Measurements from ENCODE around the gene REXO1. TPM values are rescaled to one million over a fixed set of nuclear protein-coding genes. Genes with fewer than 3 reads are reported as not detected.

REXO1 gene
- total RNA-seq, 2 donors from 2014 or later: 18.2 to 24.5 TPM

- Histone ChIP-seq H3K4me1 (ENCODE audit: control insufficient read depth in 1 of 2, low read depth in 2 of 2) (no peaks in the 10 kb centered on the region), H3K36me3 (no peaks in the 10 kb centered on the region), H3K4me3 (no peak overlapping the region), H3K27ac (no peak overlapping the region), H3K9me3 (peaks cover 7% of the 10 kb centered on the region), H3K27me3 (replicated peaks; ENCODE audit: insufficient read depth) (peaks cover 9% of the 10 kb centered on the region)
- DNase-seq (ENCODE audit: low spot score) (no peak), ATAC-seq (ENCODE audit: insufficient number of reproducible peaks, low FRiP score, low read depth) (no peak)
- no peak for TF ChIP-seq CTCF (IDR thresholded peaks at IDR 0.05)
Observed at GRCh38 chr19:1783874-1784273, 64.4 kb downstream of the REXO1 start.

DNA sequence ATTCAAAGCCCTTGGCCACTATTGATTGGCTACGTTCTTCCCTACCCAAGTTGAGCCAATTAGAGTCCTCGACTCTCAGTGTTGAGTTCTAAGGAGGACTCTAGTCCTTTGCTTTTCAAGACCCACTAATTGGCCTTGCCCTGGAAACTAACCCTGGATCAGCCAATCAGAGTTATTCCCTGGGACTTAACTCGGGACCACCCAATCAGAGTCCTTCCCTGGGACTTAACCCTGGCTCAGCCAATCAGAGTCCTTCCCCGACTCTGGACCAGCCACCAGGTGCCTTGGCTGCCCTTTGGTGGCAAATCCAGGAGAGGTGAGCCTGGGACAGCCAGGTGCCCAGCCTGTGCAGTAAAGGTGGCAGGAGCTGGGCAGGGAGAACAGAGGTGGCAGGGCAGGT lies 64.9 kb downstream of the REXO1 start:
- H3K9me3 ChIP-seq: peaks cover 7% of the 10 kb centered on the region
- peaks cover 9% of the 10 kb centered on the region for H3K27me3 ChIP-seq (replicated peaks; ENCODE audit: insufficient read depth)
- DNase-seq (ENCODE audit: low spot score): no peak
- no peak for ATAC-seq (ENCODE audit: insufficient number of reproducible peaks, low FRiP score, low read depth)
- no peaks in the 10 kb centered on the region for H3K36me3 ChIP-seq
- H3K4me1 ChIP-seq (ENCODE audit: control insufficient read depth in 1 of 2, low read depth in 2 of 2): no peaks in the 10 kb centered on the region
- TF ChIP-seq CTCF (IDR thresholded peaks at IDR 0.05): no peak
- H3K27ac ChIP-seq: no peak overlapping the region
- no peak overlapping the region for H3K4me3 ChIP-seq

DNA sequence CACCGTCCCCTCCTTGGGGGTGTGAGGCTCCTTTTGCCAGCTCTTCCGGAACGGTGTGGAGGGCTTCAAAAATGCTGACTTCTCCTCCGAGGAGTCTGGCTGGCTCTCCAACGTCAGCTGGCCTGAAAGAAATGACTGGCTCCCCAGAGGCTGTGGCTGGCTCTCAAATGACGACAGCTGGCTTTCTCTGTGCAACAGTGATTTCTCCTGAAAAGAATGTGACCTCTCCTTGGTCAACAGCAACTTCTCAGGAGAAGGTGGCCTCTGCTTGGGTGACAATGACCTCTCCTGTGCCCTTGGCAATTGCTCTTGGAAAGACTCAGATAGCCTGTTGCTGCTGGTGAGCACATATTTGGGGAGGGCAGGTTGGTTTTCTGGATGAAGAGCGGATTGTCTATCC lies 65.8 kb downstream of the REXO1 start:
- no peak overlapping the region for H3K27ac ChIP-seq
- H3K4me3 ChIP-seq: no peak overlapping the region
- H3K27me3 ChIP-seq (replicated peaks; ENCODE audit: insufficient read depth): peaks cover 9% of the 10 kb centered on the region
- no peaks in the 10 kb centered on the region for H3K4me1 ChIP-seq (ENCODE audit: control insufficient read depth in 1 of 2, low read depth in 2 of 2)
- TF ChIP-seq CTCF (IDR thresholded peaks at IDR 0.05): no peak
- no peak for ATAC-seq (ENCODE audit: insufficient number of reproducible peaks, low FRiP score, low read depth)
- no peaks in the 10 kb centered on the region for H3K36me3 ChIP-seq
- no peak for DNase-seq (ENCODE audit: low spot score)
- peaks cover 7% of the 10 kb centered on the region for H3K9me3 ChIP-seq

- no peaks in the 10 kb centered on the region for H3K4me1 ChIP-seq (ENCODE audit: control insufficient read depth in 1 of 2, low read depth in 2 of 2)
- no peak for DNase-seq (ENCODE audit: low spot score)
- no peak overlapping the region for H3K27ac ChIP-seq
- no peak overlapping the region for H3K4me3 ChIP-seq
- ATAC-seq (ENCODE audit: insufficient number of reproducible peaks, low FRiP score, low read depth): no peak
- H3K27me3 ChIP-seq (replicated peaks; ENCODE audit: insufficient read depth): peaks cover 23% of the 10 kb centered on the region
- H3K36me3 ChIP-seq: no peaks in the 10 kb centered on the region
- TF ChIP-seq CTCF (IDR thresholded peaks at IDR 0.05): no peak
- peaks cover 7% of the 10 kb centered on the region for H3K9me3 ChIP-seq
Observed at GRCh38 chr19:1780272-1780958, 67.9 kb downstream of the REXO1 start.

DNA sequence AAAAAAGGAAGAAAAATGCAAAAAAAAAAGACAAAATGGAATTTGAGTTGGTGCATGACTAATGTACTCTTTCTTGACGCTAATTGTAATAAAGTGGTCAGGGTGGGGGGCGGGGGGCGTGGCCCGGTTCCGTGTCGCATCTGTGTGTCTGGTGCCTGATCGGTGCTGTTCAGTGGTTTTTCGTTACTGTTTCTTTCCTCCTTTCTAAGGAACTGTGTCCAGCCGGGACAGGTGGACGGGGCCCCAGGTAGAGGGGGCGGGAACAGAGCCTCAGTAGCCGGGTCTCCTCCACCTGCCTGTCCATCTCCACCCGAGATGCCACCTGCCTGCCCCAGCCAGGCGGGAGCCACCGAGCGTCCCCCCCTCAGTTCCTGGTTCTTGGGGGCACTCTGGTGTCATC lies 68.7 kb downstream of the REXO1 start:
- ATAC-seq (ENCODE audit: insufficient number of reproducible peaks, low FRiP score, low read depth): no peak

More for the DNA sequence above, 68.7 kb downstream of the REXO1 start:
- H3K4me1 ChIP-seq (ENCODE audit: control insufficient read depth in 1 of 2, low read depth in 2 of 2): no peaks in the 10 kb centered on the region
- TF ChIP-seq CTCF (IDR thresholded peaks at IDR 0.05): no peak
- H3K27me3 ChIP-seq (replicated peaks; ENCODE audit: insufficient read depth): peaks cover 31% of the 10 kb centered on the region
- no peak overlapping the region for H3K27ac ChIP-seq
- H3K4me3 ChIP-seq: no peak overlapping the region
- no peak for DNase-seq (ENCODE audit: low spot score)
- peaks cover 7% of the 10 kb centered on the region for H3K9me3 ChIP-seq
- H3K36me3 ChIP-seq: no peaks in the 10 kb centered on the region

All from thoracic aorta (tissue), 2 donors.